GM12891 (cell line): ENCODE data around the gene ASIC3.

Experiments used
- PAX5 ChIP-seq: IDR thresholded peaks from 2 replicates; pipeline ENCODE4 v1.6.1; 2011; ENCODE audit warnings: low read length, moderate library complexity, mild to moderate bottlenecking; ENCODE audit not compliant: insufficient read depth, severe bottlenecking
- POLR2A ChIP-seq: IDR thresholded peaks from 2 replicates; pipeline ENCODE4 v1.6.1; 2011; ENCODE audit warnings: low read depth, low read length, control low read depth
- POLR2AphosphoS5 ChIP-seq: IDR thresholded peaks from 2 replicates; pipeline ENCODE4 v1.6.1; 2011; ENCODE audit warnings: low read depth, low read length, control low read depth
- SPI1 ChIP-seq: IDR thresholded peaks from 2 replicates; pipeline ENCODE4 v1.6.1; 2011; ENCODE audit warnings: low read depth, low read length, control low read depth
- TAF1 ChIP-seq: IDR thresholded peaks from 2 replicates; pipeline ENCODE4 v1.6.1; 2011; ENCODE audit warnings: low read depth, low read length, control low read depth

- TF ChIP-seq TAF1 = no peak
- no peak for TF ChIP-seq POLR2A
- no peak for TF ChIP-seq POLR2AphosphoS5
- TF ChIP-seq PAX5 = no peak
- no peak for TF ChIP-seq SPI1
Observed at GRCh38 chr7:151074817-151075661, 26.7 kb downstream of the ASIC3 start.
